GM12878 (cell line): Measurements from ENCODE around the gene PPP1R7. TPM values are rescaled to one million over a fixed set of nuclear protein-coding genes. Genes with fewer than 3 reads are reported as not detected.

ENCODE experiments used
- ATAC-seq: fragments of 200-7000 bp; cut with Tn5 transposase; 3 replicates; pipeline ENCODE4 v1.9.1; 2020; ENCODE audit warnings: mild to moderate bottlenecking, moderate library complexity
- BruUV-seq: library from RNA; stranded (reverse); fragments of 400-500 nt; replicated peaks from 2 replicates; lab custom pipeline; 2021; lab: Mats Ljungman, UMichigan
- CTCF ChIA-PET: fragments of 300-600 bp; sonication (Branson Sonifier 250); formaldehyde crosslinking; extraction: SDS; loops from one replicate; lab custom pipeline; 2021; ENCODE audit warnings: inconsistent platforms; lab: Yijun Ruan, JAX
- POLR2A ChIA-PET: fragments of 350-600 bp; formaldehyde crosslinking; extraction: SDS; loops from one replicate; lab custom pipeline; 2021; ENCODE audit warnings: inconsistent platforms; lab: Charles Lee
- RAD21 ChIA-PET: fragments of 300-600 bp; sonication (Branson Sonifier 250); formaldehyde crosslinking; loops from one replicate; lab custom pipeline; 2023; ENCODE audit warnings: antibody characterized with exemption; ENCODE audit not compliant: unreplicated experiment; lab: Charles Lee
- SMC1A ChIA-PET: fragments of 300-600 bp; sonication (Branson Sonifier 250); formaldehyde crosslinking; loops from one replicate; lab custom pipeline; 2023; ENCODE audit not compliant: unreplicated experiment, uncharacterized antibody; lab: Charles Lee
- DNase-seq: peaks from one replicate; pipeline ENCODE4 v3.0.0-alpha.2; 2011; ENCODE audit warnings: low read depth, low spot score
- FAIRE-seq: peaks from 3 replicates; lab custom pipeline; 2011; peaks lifted over from hg19 to GRCh38; lab: Jason Lieb, UNC
- H2AFZ ChIP-seq: 2 replicates; pipeline ENCODE4 v1.6.0; 2011; ENCODE audit warnings: low read depth, low read length, control low read depth; ENCODE audit not compliant: control insufficient read depth
- H3K27ac ChIP-seq: 2 replicates; pipeline ENCODE4 v1.5.1; 2011; ENCODE audit warnings: control low read depth; ENCODE audit not compliant: control insufficient read depth, insufficient read depth
- H3K27me3 ChIP-seq, 2 experiments: replicated peaks in 1 of 2; 2 replicates each; pipeline versions ENCODE4 v1.6.0 to v1.6.1; 2011; ENCODE audit warnings: low read length in 1 of 2; ENCODE audit not compliant: control insufficient read depth in 2 of 2, insufficient read depth in 2 of 2
- H3K36me3 ChIP-seq, 2 experiments: 2 replicates each; pipeline ENCODE4 v1.5.1; 2011; ENCODE audit warnings: low read length in 1 of 2; ENCODE audit not compliant: control insufficient read depth in 2 of 2, insufficient read depth in 2 of 2
- H3K4me1 ChIP-seq: 2 replicates; pipeline ENCODE4 v1.6.1; 2011; ENCODE audit warnings: mild to moderate bottlenecking, low read length, moderate library complexity, mixed read lengths; ENCODE audit not compliant: control insufficient read depth, insufficient read depth
- H3K4me2 ChIP-seq: 2 replicates; pipeline ENCODE4 v1.6.0; 2011; ENCODE audit warnings: control low read depth; ENCODE audit not compliant: control insufficient read depth, insufficient read depth
- H3K4me3 ChIP-seq: fragments of 200-600 bp; sonication (generic); 2 replicates; pipeline ENCODE4 v1.5.1; 2016
- H3K79me2 ChIP-seq: 2 replicates; pipeline ENCODE4 v1.6.0; 2011; ENCODE audit warnings: low read length; ENCODE audit not compliant: control insufficient read depth, insufficient read depth
- H3K9ac ChIP-seq: 2 replicates; pipeline ENCODE4 v1.8.0; 2011; ENCODE audit warnings: low read length, control low read depth, mixed read lengths; ENCODE audit not compliant: control insufficient read depth, insufficient read depth
- H3K9me3 ChIP-seq: replicated peaks from 3 replicates; pipeline ENCODE4 v1.5.1; 2011; ENCODE audit warnings: mild to moderate bottlenecking, low read length; ENCODE audit not compliant: control insufficient read depth, insufficient read depth
- H4K20me1 ChIP-seq: 2 replicates; pipeline ENCODE4 v1.6.0; 2011; ENCODE audit not compliant: control insufficient read depth, insufficient read depth
- ATF7 ChIP-seq: fragments of 450-650 bp; IDR thresholded peaks from 2 replicates; pipeline ENCODE4 v1.6.1; 2016; ENCODE audit warnings: low read depth, mild to moderate bottlenecking
- CBX3 ChIP-seq: fragments of 200-600 bp; sonication (generic); IDR thresholded peaks from 2 replicates; pipeline ENCODE4 v1.6.1; 2016; ENCODE audit warnings: low read depth, borderline replicate concordance
- ESRRA ChIP-seq: IDR thresholded peaks from 2 replicates; pipeline ENCODE4 v1.6.1; 2012; ENCODE audit warnings: mild to moderate bottlenecking, low read length, improper control_type of control experiment
- IKZF1 ChIP-seq: fragments of 450-650 bp; conservative IDR thresholded peaks from 2 replicates; pipeline ENCODE4 v1.6.1; 2017; ENCODE audit warnings: antibody characterized with exemption, mild to moderate bottlenecking
- LARP7 ChIP-seq: fragments of 450-650 bp; IDR thresholded peaks from 2 replicates; pipeline ENCODE4 v1.6.1; 2017; ENCODE audit warnings: mild to moderate bottlenecking
- NFXL1 ChIP-seq: fragments of 450-650 bp; IDR thresholded peaks from 2 replicates; pipeline ENCODE4 v1.6.1; 2017; ENCODE audit warnings: antibody characterized with exemption, mild to moderate bottlenecking, borderline replicate concordance
- PML ChIP-seq: IDR thresholded peaks from 2 replicates; pipeline ENCODE4 v1.6.1; 2012; ENCODE audit warnings: low read length, inconsistent platforms
- POLR2AphosphoS5 ChIP-seq: IDR thresholded peaks from 2 replicates; pipeline ENCODE4 v1.6.1; 2011; ENCODE audit warnings: mild to moderate bottlenecking, low read length, inconsistent platforms
- RAD51 ChIP-seq: fragments of 450-650 bp; IDR thresholded peaks from 2 replicates; pipeline ENCODE4 v1.6.1; 2016; ENCODE audit warnings: moderate library complexity, mild to moderate bottlenecking, inconsistent platforms
- SMAD5 ChIP-seq: IDR thresholded peaks from 2 replicates; pipeline ENCODE4 v1.6.1; 2016; ENCODE audit warnings: antibody characterized with exemption, low read depth
- SP1 ChIP-seq: IDR thresholded peaks from one replicate; pipeline ENCODE4 v1.6.1; 2011; ENCODE audit warnings: low read depth, low read length
- TCF12 ChIP-seq: IDR thresholded peaks from 2 replicates; pipeline ENCODE4 v1.6.1; 2011; ENCODE audit warnings: low read depth, mild to moderate bottlenecking, low read length
- ZNF274 ChIP-seq: IDR thresholded peaks from one replicate; pipeline ENCODE4 v1.8.0; 2011; ENCODE audit not compliant: insufficient read length, insufficient read depth
- ZNF622 ChIP-seq: fragments of 450-650 bp; IDR thresholded peaks from 2 replicates; pipeline ENCODE4 v1.6.1; 2017; ENCODE audit warnings: mild to moderate bottlenecking, inconsistent platforms
- ZSCAN29 ChIP-seq: fragments of 450-650 bp; IDR thresholded peaks from 2 replicates; pipeline ENCODE4 v1.6.1; 2017; ENCODE audit warnings: mild to moderate bottlenecking, moderate library complexity
- WGBS: methylation state at CpG from one replicate; pipeline ENCODE4 v1.1.6; 2016; ENCODE audit warnings: low lambda C conversion rate; ENCODE audit not compliant: insufficient replicate concordance, insufficient coverage; ENCODE audit errors: missing lambda C conversion rate; 5-methylcytosine and 5-hydroxymethylcytosine counted together
- in situ Hi-C: fragments of 300-500 bp; cut with MboI; formaldehyde crosslinking; loops from 9 replicates; pipeline ENCODE4 v1.14.3; 2018; ENCODE audit warnings: mixed read lengths
- intact Hi-C: fragments of 100-400 bp; cut with micrococcal nuclease; formaldehyde crosslinking; loops from one replicate; pipeline ENCODE4 v1.14.2; 2022; ENCODE audit not compliant: unreplicated experiment
- polyA plus RNA-seq, 11 experiments: library from polyadenylated mRNA; depleted of rRNA in 4 of 11; unstranded in 6 of 11; stranded (reverse) in 5 of 11; fragments of >200 nt; fragmentation: Nextera tagmentation in 4 of 11; fragmentation: Illumina TruSeq in 1 of 11; extraction: Ambion mirVana in 4 of 11; extraction: Trizol in 1 of 11; gene quantifications; 1 replicate in 1 of 11; 2 replicates in 10 of 11; pipeline versions ENCODE4 v1.2.1 to v1.2.3, GENCODE V29; 2011 to 2016; ENCODE audit warnings: inconsistent platforms in 2 of 11, missing spikeins in 2 of 11, low read depth in 1 of 11
- total RNA-seq, 4 experiments: library from RNA; depleted of rRNA in 3 of 4; stranded (reverse); fragments of >200 nt in 3 of 4; fragmentation: Illumina TruSeq in 1 of 4; extraction: Trizol in 1 of 4; gene quantifications; 2 replicates each; pipeline versions ENCODE4 v1.2.1 to v1.2.3, GENCODE V29; 2013 to 2021
- TF ChIP-seq, protein P1 (sequence below): IDR thresholded peaks from 2 replicates; pipeline ENCODE4 v1.6.1; 2012; ENCODE audit warnings: low read length, inconsistent platforms
- TF ChIP-seq, protein P2 (sequence below): fragments of 450-650 bp; conservative IDR thresholded peaks from 2 replicates; pipeline ENCODE4 v1.6.1; 2017; ENCODE audit warnings: mild to moderate bottlenecking, moderate library complexity

Gene PPP1R7
- total and polyA plus RNA-seq, 10 of the 15 experiments (the other 5 are each of a cell fraction or from before 2014, with no cell fraction given): 78.5 to 174 (median 93.7) TPM

DNA sequence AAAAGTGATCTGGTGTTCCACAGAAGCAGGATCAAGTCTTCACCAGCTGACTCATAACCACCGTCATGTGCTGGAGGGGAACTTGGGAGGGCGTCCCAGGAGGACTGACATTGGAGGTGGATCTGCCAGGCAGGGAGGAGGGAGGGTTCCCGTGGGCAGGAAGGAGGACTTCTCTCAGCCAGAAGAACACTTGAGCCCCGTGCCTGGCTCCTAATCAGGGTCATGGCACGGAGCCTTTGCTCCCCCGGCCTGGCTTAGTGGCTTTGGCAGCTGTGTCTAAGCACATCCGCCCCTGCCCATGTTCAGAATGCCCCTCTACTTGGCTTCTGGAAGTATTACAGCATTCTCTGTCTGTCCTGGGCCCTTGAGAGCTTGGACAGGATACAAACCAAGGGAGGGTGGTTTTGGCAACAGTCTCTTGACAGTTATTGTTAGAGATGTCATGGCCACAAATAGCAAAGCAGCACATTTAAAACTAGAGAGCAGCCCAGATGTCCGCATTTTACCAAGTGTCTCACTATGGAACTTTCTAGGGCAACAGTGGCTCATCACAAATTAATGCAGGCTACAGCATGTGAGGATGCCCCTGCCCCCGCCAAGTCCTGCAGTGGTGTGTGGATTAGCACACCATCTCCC is 11.5 kb downstream of the PPP1R7 start (continued):
- TF ChIP-seq ATF7: no peak
- no peak for TF ChIP-seq IKZF1
- TF ChIP-seq NFXL1: no peak
- TF ChIP-seq ZSCAN29: no peak
- no peak for TF ChIP-seq CBX3
- no peak for TF ChIP-seq ZNF622
- no peak for TF ChIP-seq ESRRA
- no peak for TF ChIP-seq RAD51

DNA sequence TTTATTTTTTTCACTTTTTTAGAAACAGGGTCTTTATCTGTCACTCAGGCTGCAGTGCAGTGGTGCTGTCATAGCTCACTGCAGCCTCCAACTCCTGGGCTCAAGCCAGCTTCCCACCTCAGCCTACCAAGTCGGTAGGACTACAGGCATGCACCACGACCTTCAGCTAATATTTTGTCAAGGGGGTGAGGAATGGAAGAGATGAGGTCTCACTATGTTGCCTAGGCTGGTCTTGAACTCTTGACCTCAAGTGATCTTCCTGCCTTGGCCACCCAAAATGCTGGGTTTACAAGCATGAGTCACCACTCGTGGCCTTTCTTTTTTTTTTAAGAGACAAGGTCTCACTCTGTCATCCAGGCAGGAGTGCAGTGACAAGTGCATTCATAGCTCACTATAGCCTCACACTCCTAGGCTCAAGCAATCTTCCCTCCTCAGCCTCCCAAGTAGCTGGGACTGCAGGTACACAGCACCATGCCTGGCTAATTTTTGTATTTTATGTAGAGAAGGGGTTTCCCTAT is 13.4 kb downstream of the PPP1R7 start:
- Histone ChIP-seq H3K9me3 (no peaks in the 10 kb centered on the region), H3K79me2 (no peaks in the 10 kb centered on the region), H3K4me2 (no peak overlapping the region), H2AFZ (no peak overlapping the region), H3K4me1 (no peaks in the 10 kb centered on the region), H3K9ac (no peak overlapping the region), H4K20me1 (no peaks in the 10 kb centered on the region), H3K27me3 (no peaks in the 10 kb centered on the region), H3K4me3 (no peak overlapping the region), H3K36me3 (peaks cover 5 to 37% of the 10 kb centered on the region in 2 experiments), H3K27ac (no peak overlapping the region)
- SMC1A ChIA-PET: no interaction called here
- FAIRE-seq: no peak
- in situ Hi-C loops (no loop called here), intact Hi-C loops (no loop called here)
- RAD21 ChIA-PET: no interaction called here
- DNase-seq: no peak
- WGBS: 51% methylated on average over 3 of the region's 3 CpGs
- no TSS peak for BruUV-seq
- TF ChIP-seq SMAD5 (no peak), POLR2AphosphoS5 (no peak), PML (no peak), SP1 (no peak), TCF12 (no peak), LARP7 (no peak), ZNF274 (no peak)
- TF ChIP-seq, protein P1, sequence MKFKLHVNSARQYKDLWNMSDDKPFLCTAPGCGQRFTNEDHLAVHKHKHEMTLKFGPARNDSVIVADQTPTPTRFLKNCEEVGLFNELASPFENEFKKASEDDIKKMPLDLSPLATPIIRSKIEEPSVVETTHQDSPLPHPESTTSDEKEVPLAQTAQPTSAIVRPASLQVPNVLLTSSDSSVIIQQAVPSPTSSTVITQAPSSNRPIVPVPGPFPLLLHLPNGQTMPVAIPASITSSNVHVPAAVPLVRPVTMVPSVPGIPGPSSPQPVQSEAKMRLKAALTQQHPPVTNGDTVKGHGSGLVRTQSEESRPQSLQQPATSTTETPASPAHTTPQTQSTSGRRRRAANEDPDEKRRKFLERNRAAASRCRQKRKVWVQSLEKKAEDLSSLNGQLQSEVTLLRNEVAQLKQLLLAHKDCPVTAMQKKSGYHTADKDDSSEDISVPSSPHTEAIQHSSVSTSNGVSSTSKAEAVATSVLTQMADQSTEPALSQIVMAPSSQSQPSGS: no peak
- TF ChIP-seq, protein P2, sequence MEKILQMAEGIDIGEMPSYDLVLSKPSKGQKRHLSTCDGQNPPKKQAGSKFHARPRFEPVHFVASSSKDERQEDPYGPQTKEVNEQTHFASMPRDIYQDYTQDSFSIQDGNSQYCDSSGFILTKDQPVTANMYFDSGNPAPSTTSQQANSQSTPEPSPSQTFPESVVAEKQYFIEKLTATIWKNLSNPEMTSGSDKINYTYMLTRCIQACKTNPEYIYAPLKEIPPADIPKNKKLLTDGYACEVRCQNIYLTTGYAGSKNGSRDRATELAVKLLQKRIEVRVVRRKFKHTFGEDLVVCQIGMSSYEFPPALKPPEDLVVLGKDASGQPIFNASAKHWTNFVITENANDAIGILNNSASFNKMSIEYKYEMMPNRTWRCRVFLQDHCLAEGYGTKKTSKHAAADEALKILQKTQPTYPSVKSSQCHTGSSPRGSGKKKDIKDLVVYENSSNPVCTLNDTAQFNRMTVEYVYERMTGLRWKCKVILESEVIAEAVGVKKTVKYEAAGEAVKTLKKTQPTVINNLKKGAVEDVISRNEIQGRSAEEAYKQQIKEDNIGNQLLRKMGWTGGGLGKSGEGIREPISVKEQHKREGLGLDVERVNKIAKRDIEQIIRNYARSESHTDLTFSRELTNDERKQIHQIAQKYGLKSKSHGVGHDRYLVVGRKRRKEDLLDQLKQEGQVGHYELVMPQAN: no peak
- no peak for ATAC-seq
- POLR2A ChIA-PET: no interaction called here
- CTCF ChIA-PET: no interaction called here
